ENCODE results near the gene CIAO3. TPM values are rescaled to one million over a fixed set of nuclear protein-coding genes. Genes with fewer than 3 reads are reported as not detected.
A peak's percentile ranks its signal among the peaks of the same experiment; 100 is the strongest.

CIAO3 gene
- total RNA-seq, 1 experiment from 2014 or later = 32.8 TPM

DNA sequence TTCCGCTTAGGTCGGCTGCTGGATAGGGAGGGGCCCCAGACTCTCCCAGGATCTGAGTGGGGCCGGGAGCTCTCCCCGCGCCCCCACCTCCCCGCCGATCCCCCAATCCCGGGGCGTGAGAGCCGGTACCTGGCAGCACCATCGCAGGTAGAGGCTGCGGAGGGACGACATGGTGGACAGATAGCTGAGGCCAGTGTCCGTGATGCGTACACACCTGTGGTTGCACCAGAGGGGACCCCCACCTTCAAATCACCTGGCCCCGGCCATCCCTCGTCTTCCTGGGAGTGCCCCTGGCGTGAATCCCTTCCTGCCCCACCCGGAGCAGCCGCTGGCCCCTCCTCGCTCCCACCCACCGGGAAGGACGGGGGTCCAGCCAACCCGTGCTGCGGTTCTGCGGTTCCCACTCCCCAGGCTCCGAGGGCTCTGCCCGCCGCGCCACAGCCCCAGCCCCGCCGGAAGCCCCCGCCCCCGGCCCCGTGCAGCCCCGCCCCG is 45.9 kb downstream of the CIAO3 start:
- DNase-seq (ENCODE audit: low read depth, low spot score) = no peak
- Histone ChIP-seq H3K27me3 (ENCODE audit: insufficient read depth, low read length) (no peaks in the 10 kb centered on the region), H4K20me1 (ENCODE audit: insufficient read depth) (no peaks in the 10 kb centered on the region), H3K9me3 (ENCODE audit: control insufficient read depth in 1 of 2, insufficient read depth in 1 of 2, low read depth in 1 of 2, low read length in 2 of 2) (no peaks in the 10 kb centered on the region), H3K9ac (ENCODE audit: low read length) (peak overlapping the region; percentile 48), H3K27ac (ENCODE audit: low read depth, low read length) (peak overlapping the region; percentile 63), H2AFZ (ENCODE audit: low read depth, low read length, poor library complexity, severe bottlenecking) (no peak overlapping the region), H3K4me2 (ENCODE audit: low read length) (peak overlapping the region; percentile 88), H3K4me1 (ENCODE audit: control insufficient read depth in 1 of 2, insufficient read depth in 2 of 2, low read length in 2 of 2) (peaks cover 10 to 34% of the 10 kb centered on the region in 2 experiments), H3K4me3 (replicated peaks in 1 of 2; ENCODE audit: low read depth in 1 of 2, low read length in 2 of 2) (peak overlapping the region; percentile 47 to 55), H3K36me3 (ENCODE audit: control insufficient read depth in 1 of 2, insufficient read depth in 2 of 2, low read length in 2 of 2) (no peaks in the 10 kb centered on the region), H3K9me2 (ENCODE audit: insufficient read depth) (no peaks in the 10 kb centered on the region), H3K79me2 (ENCODE audit: insufficient read depth, low read length) (peaks cover 4% of the 10 kb centered on the region; the same call in 1 of the 2 replicates)
- POLR2A ChIA-PET = interaction anchor here (1.0 to 1.6 kb wide), 3 partner anchors 11 to 26 kb away, joined by 3 to 5 read pairs (median 3); partner anchors contain the start of genes ANTKMT and JMJD8
- no TSS peak for BruUV-seq (replicated peaks)
- RAD21 ChIA-PET (ENCODE audit: low non-redundant PET in 1 of 2, low total read pairs in 2 of 2, uncharacterized antibody in 2 of 2, unreplicated experiment in 2 of 2) = no interaction called here
- ATAC-seq = no peak
- TF ChIP-seq, protein P1, sequence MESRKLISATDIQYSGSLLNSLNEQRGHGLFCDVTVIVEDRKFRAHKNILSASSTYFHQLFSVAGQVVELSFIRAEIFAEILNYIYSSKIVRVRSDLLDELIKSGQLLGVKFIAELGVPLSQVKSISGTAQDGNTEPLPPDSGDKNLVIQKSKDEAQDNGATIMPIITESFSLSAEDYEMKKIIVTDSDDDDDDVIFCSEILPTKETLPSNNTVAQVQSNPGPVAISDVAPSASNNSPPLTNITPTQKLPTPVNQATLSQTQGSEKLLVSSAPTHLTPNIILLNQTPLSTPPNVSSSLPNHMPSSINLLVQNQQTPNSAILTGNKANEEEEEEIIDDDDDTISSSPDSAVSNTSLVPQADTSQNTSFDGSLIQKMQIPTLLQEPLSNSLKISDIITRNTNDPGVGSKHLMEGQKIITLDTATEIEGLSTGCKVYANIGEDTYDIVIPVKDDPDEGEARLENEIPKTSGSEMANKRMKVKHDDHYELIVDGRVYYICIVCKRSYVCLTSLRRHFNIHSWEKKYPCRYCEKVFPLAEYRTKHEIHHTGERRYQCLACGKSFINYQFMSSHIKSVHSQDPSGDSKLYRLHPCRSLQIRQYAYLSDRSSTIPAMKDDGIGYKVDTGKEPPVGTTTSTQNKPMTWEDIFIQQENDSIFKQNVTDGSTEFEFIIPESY (IDR thresholded peaks at IDR 0.05; ENCODE audit: extremely low read depth, insufficient replicate concordance, low read length) = no peak
- TF ChIP-seq, protein P2, sequence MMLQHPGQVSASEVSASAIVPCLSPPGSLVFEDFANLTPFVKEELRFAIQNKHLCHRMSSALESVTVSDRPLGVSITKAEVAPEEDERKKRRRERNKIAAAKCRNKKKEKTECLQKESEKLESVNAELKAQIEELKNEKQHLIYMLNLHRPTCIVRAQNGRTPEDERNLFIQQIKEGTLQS (IDR thresholded peaks at IDR 0.05) = no peak
- no peak for TF ChIP-seq EGR1 (IDR thresholded peaks at IDR 0.05; ENCODE audit: low read depth)
- no peak for TF ChIP-seq ELF1 (IDR thresholded peaks at IDR 0.05; ENCODE audit: borderline replicate concordance, low read depth)
- TF ChIP-seq YY1 (IDR thresholded peaks at IDR 0.05; ENCODE audit: extremely low read depth, insufficient replicate concordance, low read depth, low read length) = no peak
- intact Hi-C loops (cut with micrococcal nuclease) = no loop called here
- CTCF ChIA-PET = interaction anchor here (1.0 to 1.6 kb wide), 5 partner anchors 9 to 408 kb away, joined by 3 to 6 read pairs (median 3); partner anchors contain the start of genes ANTKMT and FBXL16
